Mucosa of rectum (tissue), 2 donors: ENCODE results near the gene ALB.

Experiments used
- H3K27ac ChIP-seq, 2 donors: one replicate each; pipeline ENCODE4 v1.7.0; 2013; ENCODE audit warnings: inconsistent platforms in 2 of 2, low read depth in 2 of 2, low read length in 2 of 2
- H3K27me3 ChIP-seq, 2 donors: one replicate each; pipeline ENCODE4 v1.7.0; 2013; ENCODE audit warnings: low read length in 2 of 2; ENCODE audit not compliant: control insufficient read depth in 2 of 2, insufficient read depth in 2 of 2
- H3K36me3 ChIP-seq, 2 donors: one replicate each; pipeline ENCODE4 v1.7.0; 2013; ENCODE audit warnings: low read length in 2 of 2; ENCODE audit not compliant: control insufficient read depth in 2 of 2, insufficient read depth in 2 of 2
- H3K4me1 ChIP-seq, 2 donors: one replicate each; pipeline ENCODE4 v1.7.0; 2013; ENCODE audit warnings: low read length in 2 of 2, mild to moderate bottlenecking in 1 of 2; ENCODE audit not compliant: control insufficient read depth in 2 of 2, insufficient read depth in 2 of 2
- H3K4me3 ChIP-seq, 2 donors: one replicate each; pipeline ENCODE4 v1.7.0; 2013; ENCODE audit warnings: low read length in 2 of 2
- H3K9ac ChIP-seq, 2 donors: one replicate each; pipeline ENCODE4 v1.7.0; 2013; ENCODE audit warnings: low read length in 2 of 2, low read depth in 1 of 2, mild to moderate bottlenecking in 1 of 2
- H3K9me3 ChIP-seq, 2 donors: one replicate each; pipeline ENCODE4 v1.7.0; 2013; ENCODE audit warnings: low read length in 2 of 2; ENCODE audit not compliant: control insufficient read depth in 2 of 2
- donor health status: healthy.
- donor health status: Normal muscosa, but diverticular disease.

The ALB gene

DNA sequence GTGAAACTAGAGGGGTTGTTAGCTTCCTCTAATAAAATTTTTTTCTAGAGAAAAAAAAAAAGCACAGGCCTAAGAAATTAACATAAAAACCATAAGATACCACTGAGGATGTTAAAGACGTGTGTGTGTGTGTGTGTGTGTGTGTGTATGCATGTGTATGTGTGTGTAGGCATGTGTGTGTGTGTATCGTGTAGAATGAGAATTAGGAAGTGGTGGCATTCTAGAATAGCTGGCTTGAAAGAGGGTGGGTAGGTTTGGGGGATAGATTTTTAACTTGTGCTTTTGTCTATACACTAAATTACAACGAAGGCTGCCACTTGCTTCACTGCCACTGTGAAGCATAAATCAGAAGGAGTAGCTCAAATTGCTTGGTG, 54.9 kb downstream of the ALB start:
- Histone ChIP-seq H3K9me3 (no peaks in the 10 kb centered on the region), H3K36me3 (no peaks in the 10 kb centered on the region)

DNA sequence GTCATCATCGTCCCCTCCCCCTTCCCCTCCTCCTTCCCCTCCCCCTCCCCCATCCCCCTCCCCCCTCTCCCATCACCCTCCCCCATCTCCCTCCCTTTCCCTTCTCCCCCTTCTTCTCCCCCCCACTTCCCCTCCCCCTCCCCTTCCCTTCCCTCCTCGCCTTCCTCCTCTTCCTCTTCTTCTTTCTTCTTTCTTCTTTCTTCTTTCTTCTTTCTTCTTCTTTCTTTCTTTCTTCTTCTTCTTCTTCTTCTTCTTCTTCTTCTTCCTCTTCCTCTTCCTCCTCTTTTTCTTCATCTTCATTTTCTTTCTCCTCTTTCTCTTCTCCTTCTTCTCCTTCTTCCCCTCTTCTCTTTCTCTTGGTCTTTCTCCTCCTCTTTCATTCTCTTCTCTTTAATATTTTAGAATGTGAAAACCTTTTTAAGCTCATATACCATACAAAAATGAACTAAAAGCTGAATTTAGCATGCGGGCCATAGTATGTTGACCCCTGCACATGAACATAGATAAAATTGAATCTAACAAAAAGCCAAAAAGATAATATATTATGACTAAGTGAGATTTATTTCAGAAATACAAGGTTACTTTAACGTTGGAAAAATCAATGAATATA, 56.9 kb downstream of the ALB start:
- Histone ChIP-seq H3K9ac (no peak overlapping the region), H3K9me3 (no peaks in the 10 kb centered on the region), H3K36me3 (no peaks in the 10 kb centered on the region), H3K27me3 (no peaks in the 10 kb centered on the region), H3K27ac (no peak overlapping the region), H3K4me1 (no peaks in the 10 kb centered on the region), H3K4me3 (no peak overlapping the region)

More for the DNA sequence above, 54.9 kb downstream of the ALB start:
- no peak overlapping the region for H3K4me3 ChIP-seq
- no peaks in the 10 kb centered on the region for H3K4me1 ChIP-seq
- no peaks in the 10 kb centered on the region for H3K27me3 ChIP-seq
- H3K9ac ChIP-seq: no peak overlapping the region
- no peak overlapping the region for H3K27ac ChIP-seq

DNA sequence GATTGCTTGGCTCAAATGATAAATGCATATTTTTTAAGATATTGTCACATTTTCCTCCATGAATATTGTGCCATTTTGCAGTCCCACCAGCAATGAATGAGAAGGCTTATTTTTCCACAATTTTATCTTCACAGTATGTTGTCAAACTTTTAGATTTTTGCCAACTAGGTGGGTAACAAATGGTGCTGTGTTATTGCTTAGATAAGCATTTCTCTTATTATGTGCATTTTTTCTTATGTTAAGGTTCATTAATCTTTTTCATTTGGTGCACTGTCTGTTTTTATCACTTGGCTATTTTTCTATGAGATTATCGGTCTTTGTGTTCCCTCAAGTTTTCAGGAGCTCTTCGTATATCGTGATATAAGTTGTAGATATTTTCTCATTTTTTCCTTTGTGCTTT, 64.1 kb downstream of the ALB start:
- no peaks in the 10 kb centered on the region for H3K4me1 ChIP-seq
- no peak overlapping the region for H3K9ac ChIP-seq
- no peaks in the 10 kb centered on the region for H3K9me3 ChIP-seq
- no peaks in the 10 kb centered on the region for H3K36me3 ChIP-seq
- H3K27ac ChIP-seq: no peak overlapping the region
- H3K4me3 ChIP-seq: no peak overlapping the region
- H3K27me3 ChIP-seq: no peaks in the 10 kb centered on the region

DNA sequence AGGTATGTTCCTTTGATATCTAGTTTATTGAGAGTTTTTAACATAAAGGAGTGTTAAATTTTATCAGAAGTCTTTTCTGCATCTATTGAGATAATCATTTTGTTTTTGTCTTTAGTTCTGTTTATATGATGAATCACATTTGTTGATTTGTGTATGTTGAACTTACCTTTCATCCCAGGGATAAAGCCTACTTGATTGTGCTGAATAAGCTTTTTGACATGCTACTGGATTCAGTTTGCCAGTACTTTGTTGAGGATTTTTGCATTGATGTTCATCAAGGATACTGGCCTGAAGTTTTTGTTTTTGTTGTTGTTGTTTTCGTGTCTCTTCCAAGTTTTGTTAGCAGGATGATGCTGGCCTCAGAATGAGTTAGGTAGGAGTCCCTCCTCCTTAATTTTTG, 66.6 kb downstream of the ALB start:
- no peaks in the 10 kb centered on the region for H3K36me3 ChIP-seq
- H3K4me1 ChIP-seq: no peaks in the 10 kb centered on the region
- no peaks in the 10 kb centered on the region for H3K9me3 ChIP-seq

More for the DNA sequence above, 66.6 kb downstream of the ALB start:
- Histone ChIP-seq H3K4me3 (no peak overlapping the region), H3K27me3 (no peaks in the 10 kb centered on the region), H3K9ac (no peak overlapping the region), H3K27ac (no peak overlapping the region)
